HT1080 (cell line): ENCODE results near the gene REV3L. TPM values are rescaled to one million over a fixed set of nuclear protein-coding genes. Genes with fewer than 3 reads are reported as not detected.
"Not testable (repeated sequence)": the region's sequence is repeated elsewhere in the genome, so short reads cannot be mapped to it uniquely, and the experiment has no call there.

Source experiments
- DNase-seq: peaks from one replicate; pipeline ENCODE4 v3.0.0-alpha.2; 2015; ENCODE audit warnings: low read depth
- polyA plus RNA-seq, 2 experiments: library from polyadenylated mRNA; depleted of rRNA; stranded (reverse); fragments of >200 nt; gene quantifications; 2 replicates each; pipeline ENCODE4 v1.2.3, GENCODE V29; 2015
- total RNA-seq: library from RNA; depleted of rRNA; stranded (reverse); fragments of >200 nt; shearing (Covaris generic); gene quantifications from 2 replicates; pipeline ENCODE4 v1.2.3, GENCODE V29; 2014; rRNA removed

Gene REV3L, protein sequence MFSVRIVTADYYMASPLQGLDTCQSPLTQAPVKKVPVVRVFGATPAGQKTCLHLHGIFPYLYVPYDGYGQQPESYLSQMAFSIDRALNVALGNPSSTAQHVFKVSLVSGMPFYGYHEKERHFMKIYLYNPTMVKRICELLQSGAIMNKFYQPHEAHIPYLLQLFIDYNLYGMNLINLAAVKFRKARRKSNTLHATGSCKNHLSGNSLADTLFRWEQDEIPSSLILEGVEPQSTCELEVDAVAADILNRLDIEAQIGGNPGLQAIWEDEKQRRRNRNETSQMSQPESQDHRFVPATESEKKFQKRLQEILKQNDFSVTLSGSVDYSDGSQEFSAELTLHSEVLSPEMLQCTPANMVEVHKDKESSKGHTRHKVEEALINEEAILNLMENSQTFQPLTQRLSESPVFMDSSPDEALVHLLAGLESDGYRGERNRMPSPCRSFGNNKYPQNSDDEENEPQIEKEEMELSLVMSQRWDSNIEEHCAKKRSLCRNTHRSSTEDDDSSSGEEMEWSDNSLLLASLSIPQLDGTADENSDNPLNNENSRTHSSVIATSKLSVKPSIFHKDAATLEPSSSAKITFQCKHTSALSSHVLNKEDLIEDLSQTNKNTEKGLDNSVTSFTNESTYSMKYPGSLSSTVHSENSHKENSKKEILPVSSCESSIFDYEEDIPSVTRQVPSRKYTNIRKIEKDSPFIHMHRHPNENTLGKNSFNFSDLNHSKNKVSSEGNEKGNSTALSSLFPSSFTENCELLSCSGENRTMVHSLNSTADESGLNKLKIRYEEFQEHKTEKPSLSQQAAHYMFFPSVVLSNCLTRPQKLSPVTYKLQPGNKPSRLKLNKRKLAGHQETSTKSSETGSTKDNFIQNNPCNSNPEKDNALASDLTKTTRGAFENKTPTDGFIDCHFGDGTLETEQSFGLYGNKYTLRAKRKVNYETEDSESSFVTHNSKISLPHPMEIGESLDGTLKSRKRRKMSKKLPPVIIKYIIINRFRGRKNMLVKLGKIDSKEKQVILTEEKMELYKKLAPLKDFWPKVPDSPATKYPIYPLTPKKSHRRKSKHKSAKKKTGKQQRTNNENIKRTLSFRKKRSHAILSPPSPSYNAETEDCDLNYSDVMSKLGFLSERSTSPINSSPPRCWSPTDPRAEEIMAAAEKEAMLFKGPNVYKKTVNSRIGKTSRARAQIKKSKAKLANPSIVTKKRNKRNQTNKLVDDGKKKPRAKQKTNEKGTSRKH (N-terminal part only)
- total RNA-seq, result 13.0 and 13.5 TPM in 2 replicates
- polyA plus RNA-seq (2015; cell fraction: cytosol; rRNA removed), result 10.5 and 12.4 TPM in 2 replicates
- polyA plus RNA-seq (2015; cell fraction: nucleus; rRNA removed), result 17.9 and 18.3 TPM in 2 replicates

GRCh38 chr6:111482959-111483735 lies at the start of gene REV3L:
Gene REV3L, minus strand, starts transcription at chr6:111483218. Its CDS starts 330 bp downstream, at chr6:111482888.
- DNase-seq, result no peak

GRCh38 chr6:111531185-111531584 lies 48.2 kb upstream of the REV3L start:
- no peak for DNase-seq

- no peak for DNase-seq
These were observed 47.6 kb upstream of the REV3L start for GRCh38 chr6:111530667-111531066.

DNA sequence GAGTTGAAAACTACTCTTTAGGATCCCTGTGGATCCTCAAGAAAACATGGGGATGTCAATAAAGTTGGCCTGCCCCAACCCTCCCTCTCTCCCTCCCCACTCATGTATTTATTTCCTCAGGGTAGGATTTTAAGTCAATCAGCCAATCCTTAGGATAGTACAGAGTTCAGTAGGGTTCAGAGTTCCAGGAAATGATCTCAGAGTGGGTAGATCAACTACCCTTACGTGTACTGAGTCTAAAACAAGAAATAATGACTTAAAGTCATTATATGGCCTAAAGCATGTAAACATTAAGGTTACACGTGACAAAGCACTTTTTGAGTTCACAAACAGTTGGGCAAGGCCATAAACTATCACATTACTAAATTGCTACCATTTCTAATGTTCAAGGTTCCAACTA lies 47.2 kb upstream of the REV3L start:
- no peak for DNase-seq

- DNase-seq, result no peak
These were observed 44.3 kb upstream of the REV3L start for GRCh38 chr6:111527367-111527766.

GRCh38 chr6:111524735-111525134 lies 41.7 kb upstream of the REV3L start:
- DNase-seq, result no peak

- DNase-seq, result no peak
These were observed 41.2 kb upstream of the REV3L start for GRCh38 chr6:111524252-111524651.

- no peak for DNase-seq
These were observed 40.6 kb upstream of the REV3L start for GRCh38 chr6:111523484-111524167.

GRCh38 chr6:111522393-111523020 lies 39.5 kb upstream of the REV3L start:
- DNase-seq, result no peak

DNA sequence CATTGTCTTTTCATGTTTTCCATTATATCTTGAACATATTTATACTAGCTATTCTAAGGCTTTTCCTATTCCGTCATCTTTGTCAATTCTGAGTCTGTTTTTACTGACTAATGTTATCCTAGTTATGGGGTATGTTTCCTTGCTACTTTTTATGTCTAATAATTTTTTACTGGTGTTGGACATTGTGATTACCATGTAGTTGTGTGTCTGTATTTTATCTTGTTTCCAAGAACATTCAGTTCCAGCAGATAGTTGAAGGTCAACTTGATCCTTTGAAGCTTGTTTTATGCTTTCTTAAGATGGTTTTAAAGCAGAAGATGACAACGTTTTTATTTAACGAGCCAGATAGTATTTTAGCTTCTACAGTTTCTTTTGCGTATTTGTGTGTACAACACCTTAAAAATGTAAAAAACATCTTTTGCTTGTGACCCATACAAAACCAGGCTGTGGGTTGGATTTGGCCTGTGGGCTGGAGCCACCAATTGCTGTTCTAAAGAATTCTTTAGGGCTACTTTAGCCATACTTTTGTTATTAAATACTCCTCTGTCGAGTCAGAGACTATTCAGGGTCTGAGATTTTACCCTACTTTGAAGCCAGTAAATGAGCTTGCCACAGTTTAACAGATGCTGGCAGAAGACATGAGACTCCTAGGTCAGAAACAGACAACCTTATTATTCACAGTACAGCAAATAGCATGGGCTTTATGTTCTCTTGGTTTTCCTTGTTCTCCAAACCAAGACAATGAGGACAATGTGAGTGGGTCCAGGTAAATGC lies 38.7 kb upstream of the REV3L start:
- no peak for DNase-seq

GRCh38 chr6:111520524-111520923 lies 37.5 kb upstream of the REV3L start:
- DNase-seq, result no peak

GRCh38 chr6:111517965-111518364 lies 34.9 kb upstream of the REV3L start:
- peak; percentile 9 for DNase-seq

DNA sequence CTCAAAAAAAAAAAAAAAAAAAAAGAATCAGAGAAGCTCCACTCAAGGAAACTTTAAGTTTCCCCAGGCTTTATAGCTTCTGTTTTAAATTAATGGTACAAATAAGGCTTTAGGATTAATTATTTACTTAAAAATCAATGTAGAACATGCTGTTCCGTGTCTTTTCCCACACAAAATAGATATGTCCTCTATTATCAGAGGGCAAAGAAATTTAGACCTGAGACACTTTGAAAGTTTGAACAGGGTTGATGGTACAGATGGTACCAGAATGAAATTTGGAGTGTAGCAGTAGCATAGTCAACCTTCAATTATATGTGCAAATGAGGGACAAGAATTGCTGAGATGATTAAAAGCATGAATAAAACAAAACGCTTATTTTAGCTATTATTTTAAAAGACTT lies 32.2 kb upstream of the REV3L start:
- DNase-seq, result no peak

- DNase-seq, result not testable (repeated sequence)
These were observed 31.5 kb upstream of the REV3L start for GRCh38 chr6:111514531-111514930.

DNA sequence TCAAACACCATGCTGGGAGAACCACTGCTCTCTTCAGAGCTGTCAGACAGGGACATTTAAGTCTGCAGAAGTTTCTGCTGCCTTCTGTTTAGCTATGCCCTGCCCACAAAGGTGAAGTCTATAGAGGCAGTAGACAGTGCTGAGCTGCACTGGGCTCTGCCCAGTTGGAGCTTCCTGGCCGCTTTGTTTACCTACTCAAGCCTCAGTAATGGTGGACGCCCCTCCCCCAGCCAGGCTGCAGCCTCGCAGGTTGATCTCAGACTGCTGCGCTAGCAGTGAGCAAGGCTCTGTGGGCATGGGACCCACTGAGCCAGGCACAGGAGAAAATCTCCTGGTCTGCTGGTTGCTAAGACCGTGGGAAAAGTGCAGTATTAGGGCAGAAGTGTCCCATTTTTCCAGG lies 24.2 kb upstream of the REV3L start:
- DNase-seq, result not testable (repeated sequence)

GRCh38 chr6:111505498-111505897 lies 22.5 kb upstream of the REV3L start:
- not testable (repeated sequence) for DNase-seq

DNA sequence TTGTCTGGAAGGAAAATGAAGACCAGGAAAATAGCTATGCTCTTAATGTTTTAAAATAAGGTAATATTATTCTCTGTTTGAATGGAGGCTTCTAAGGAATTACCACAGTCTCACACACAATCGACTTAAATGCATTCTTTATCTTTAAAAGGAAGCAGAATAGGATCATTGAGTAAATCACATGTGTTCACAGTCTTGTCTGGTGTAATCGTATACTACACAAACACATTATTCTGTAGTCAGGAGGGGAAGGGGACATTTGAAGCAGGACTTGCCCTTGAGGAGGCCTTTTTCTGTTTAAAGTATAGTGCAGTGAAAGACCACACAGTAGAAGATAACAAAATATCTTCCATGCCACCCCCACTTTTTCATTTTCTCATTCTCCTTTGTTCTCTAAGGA lies 20.6 kb upstream of the REV3L start:
- DNase-seq, result no peak

DNA sequence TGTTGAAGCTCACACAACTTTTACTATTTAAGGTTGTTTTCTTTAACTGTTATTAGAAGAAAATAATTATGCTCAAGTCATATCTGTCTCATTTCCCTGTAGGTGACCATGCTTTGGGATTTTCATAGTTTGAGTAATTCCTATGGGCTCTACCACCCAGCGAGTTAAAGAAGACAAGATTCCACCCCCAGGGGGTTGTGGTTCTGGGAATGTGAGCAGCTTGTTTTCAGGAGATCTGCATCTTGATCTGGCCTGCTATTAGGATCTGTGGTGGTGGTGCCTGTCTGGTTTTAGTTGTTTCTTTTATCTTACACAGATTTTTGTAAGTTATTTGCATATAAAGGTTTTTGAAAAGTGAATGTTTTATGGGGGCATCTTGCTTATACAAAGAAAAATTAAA lies 20.2 kb upstream of the REV3L start:
- DNase-seq, result no peak

- no peak for DNase-seq
These were observed 19.1 kb upstream of the REV3L start for GRCh38 chr6:111502154-111502553.
